Measurements from ENCODE around the gene ZNF397.

DNA sequence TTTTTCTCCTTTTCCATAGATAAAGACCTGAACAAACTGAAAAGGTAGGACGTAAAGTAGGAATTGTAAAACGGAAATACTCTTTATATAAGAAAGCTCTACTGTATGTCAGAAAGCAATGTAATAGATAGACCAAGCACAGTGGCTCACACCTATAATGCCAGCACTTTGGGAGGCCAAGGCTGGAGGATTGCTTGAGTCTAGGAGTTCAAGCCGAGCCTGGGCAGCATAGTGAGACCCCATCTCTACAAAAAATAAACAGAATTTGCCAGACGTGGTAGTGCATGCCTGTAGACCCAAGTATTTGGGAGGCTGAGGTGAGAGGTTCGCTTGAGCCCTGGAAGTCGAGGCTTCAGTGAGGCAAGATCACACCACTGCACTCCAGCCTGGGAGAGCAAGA lies 7.6 kb downstream of the ZNF397 start:
- TF ChIP-seq, protein P1, sequence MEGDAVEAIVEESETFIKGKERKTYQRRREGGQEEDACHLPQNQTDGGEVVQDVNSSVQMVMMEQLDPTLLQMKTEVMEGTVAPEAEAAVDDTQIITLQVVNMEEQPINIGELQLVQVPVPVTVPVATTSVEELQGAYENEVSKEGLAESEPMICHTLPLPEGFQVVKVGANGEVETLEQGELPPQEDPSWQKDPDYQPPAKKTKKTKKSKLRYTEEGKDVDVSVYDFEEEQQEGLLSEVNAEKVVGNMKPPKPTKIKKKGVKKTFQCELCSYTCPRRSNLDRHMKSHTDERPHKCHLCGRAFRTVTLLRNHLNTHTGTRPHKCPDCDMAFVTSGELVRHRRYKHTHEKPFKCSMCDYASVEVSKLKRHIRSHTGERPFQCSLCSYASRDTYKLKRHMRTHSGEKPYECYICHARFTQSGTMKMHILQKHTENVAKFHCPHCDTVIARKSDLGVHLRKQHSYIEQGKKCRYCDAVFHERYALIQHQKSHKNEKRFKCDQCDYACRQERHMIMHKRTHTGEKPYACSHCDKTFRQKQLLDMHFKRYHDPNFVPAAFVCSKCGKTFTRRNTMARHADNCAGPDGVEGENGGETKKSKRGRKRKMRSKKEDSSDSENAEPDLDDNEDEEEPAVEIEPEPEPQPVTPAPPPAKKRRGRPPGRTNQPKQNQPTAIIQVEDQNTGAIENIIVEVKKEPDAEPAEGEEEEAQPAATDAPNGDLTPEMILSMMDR (IDR thresholded peaks at IDR 0.05; ENCODE audit: borderline replicate concordance, extremely low read depth, low read length, poor library complexity, severe bottlenecking) = no peak
- TF ChIP-seq EZH2 (IDR thresholded peaks at IDR 0.05; ENCODE audit: borderline replicate concordance, low read depth, low read length, severe bottlenecking) = no peak

Measured in DND-41 (cell line).